ENCODE results near the gene BAZ1B. TPM values are rescaled to one million over a fixed set of nuclear protein-coding genes. Genes with fewer than 3 reads are reported as not detected.
A peak's percentile ranks its signal among the peaks of the same experiment; 100 is the strongest.

Gene BAZ1B
- total RNA-seq, 1 experiment from 2014 or later = 81.9 TPM

DNA sequence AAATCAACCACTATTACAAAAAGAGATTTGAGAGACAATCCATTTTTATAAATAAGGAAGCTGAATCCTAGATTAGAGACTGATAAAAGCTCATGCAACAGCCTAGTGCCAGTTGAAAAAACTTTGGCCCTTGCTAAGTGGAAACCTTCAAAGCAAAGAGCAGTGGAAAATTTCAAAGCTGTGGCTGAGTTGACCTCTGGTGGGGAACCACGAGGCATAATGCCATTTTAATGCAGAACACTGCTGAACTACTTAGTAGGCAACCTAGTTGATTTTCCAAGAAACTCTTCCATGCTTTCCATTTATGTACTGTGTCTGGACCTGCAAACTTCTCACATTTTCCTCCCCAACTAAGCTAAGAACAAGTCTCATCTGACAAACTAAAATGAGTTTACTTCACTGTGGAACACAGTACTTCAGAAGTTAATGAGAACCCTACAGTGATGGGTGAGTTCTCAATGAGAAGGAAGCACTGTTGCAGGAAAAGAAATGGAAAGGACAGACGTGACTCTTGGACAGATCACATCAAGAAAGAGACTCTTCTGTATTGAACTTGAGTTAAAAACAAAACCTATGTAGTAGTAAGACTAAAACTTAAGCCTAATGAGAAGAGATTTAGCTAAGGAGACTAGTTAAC is 69.0 kb downstream of the BAZ1B start:
- DNase-seq (ENCODE audit: extremely low read depth, low read depth) = no peak

DNA sequence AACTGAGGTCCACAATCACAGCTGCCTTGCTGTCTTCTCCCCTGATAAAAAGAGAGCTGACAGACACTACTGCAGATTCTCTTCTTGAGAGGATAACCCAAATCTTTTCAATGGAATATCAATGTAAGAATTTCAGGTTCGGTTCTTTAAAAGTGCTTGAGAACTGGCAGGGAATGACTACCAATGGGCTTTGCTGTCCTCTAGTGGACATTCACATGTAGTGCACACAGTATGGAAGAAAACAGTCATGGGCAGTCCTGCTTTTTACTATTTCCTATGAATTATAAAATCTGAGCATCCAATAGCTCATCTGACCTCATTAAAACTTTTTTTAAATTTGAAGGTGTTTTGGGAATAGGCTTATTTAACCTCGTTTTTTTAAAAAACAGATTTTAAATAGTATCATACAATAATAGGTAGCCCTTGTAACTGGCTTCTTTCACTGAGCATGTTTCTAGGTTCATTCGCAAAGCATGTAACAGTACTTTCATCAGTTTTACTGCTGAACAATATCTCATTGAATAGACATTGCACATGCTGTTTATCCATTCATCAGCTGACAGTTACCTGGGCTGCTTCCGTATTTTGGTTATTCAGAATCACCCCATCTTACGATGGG is 70.2 kb downstream of the BAZ1B start:
- DNase-seq (ENCODE audit: extremely low read depth, low read depth) = peak; percentile 60

DNA sequence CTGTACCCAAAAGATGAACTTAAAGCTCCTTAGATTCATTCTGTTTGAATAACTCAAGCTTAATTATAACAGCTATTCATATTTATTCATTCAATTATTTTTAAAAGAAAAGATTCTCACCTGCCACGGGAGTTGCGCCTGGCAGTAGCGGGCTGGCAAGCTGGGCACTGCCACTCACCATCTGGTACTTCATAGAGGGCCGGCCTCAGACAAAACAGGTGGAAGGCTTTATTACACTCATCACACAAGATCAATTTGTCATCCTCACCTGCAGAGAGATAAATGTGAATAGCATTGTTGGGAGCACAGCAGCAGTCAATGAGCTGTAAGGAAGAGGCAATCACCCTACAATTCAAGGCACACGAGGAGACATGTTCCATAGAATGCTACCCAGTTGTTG is 72.7 kb downstream of the BAZ1B start:
- no peak for DNase-seq (ENCODE audit: extremely low read depth, low read depth)

DNA sequence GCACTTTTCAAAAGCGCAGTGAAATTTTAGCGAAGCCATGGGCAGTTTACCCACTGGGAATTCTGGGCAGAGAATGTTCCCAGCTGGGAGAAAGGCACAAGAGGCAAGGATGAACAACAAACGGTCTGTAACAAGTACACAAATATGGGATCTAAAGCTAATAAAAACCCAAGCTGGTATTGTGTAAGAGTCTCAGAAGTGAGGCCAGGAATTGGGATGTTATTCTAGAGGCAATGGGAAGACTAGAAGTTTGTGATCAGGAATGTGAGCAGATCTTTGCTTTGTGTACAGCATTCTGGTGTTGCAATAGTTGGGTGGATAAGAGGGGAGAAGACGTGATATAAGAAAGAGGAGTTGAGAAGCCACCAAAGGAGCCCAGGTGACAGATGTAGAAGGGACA is 73.5 kb downstream of the BAZ1B start:
- DNase-seq (ENCODE audit: extremely low read depth, low read depth) = no peak

DNA sequence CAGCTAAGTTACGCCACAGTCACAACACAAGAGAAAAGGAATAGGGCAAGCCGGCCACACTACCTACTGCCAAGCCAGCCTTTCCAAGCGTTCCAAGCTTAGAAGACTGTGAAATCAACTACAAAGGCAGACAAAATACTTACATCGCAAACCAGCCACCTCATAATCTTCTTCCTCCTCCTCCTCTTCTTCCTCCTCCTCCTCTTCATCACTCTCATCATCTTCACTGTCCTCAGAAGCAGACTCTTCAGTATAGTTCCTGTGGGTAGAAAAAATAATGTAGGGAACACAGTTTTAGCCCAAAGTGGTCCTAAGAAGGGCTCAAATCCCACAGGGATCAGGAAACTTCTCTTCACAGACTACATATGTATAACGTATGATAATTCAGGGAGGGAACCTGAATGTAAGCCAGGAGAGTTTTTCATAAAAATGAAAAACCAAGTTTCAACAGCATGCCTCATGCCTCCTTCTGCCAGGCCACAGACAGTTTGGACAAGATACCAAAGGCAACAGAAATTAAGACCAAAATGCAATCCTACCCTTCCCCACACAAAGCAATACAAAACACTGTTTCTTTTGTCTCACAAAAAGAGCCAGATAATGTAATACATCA is 74.9 kb downstream of the BAZ1B start:
- DNase-seq (ENCODE audit: extremely low read depth, low read depth) = no peak

DNA sequence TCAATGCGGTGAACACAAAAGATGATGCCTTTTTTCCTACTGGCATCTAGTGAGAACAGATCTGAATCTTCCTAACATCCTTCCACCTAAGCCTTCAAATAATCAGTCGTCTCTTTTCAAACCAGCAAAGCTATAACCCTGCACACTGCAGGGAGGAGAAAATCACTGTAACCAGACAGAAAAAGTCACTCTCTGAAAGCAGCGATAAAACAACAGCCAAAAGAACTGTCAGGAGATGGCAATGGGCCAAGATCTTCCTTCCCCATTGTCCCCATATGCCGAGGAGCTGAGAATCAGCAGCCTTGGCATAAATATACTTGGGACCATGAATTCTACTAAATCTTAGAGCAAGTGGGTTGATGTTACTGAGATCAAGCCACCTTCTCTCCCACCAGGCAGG is 75.4 kb downstream of the BAZ1B start:
- DNase-seq (ENCODE audit: extremely low read depth, low read depth) = no peak

DNA sequence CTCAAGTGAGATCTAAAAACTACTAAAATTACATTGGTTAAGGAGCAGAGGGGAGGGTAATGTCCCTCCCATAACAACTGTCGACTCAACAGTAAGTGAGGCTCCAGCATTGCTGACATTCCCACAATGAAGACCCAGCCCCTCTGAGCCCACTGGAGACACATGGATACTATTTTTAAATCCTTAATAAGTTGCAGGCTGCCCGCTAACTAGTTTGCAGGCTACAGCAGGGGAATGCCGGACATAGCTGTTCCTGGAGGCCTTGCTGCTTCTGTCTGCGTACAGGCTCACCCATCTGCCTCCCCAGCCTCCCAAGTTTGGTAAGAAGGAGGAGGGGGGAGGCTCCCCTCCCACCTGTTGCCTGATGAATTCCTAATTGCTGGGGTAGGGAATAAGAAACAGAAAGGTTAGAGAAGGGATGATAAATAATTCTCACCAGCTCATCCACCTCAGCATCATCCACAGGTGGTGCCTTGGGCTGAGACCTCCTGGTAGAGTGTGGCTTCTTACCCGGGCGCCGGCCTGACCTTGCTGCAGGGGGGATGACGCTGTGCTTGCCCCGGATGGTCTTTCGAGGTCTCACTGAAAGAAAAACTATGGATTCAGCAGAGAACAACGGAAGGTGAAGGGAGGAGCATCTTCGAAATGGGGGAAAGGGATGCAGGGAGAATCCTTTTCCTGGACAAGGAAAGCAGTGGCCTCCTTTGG is 78.4 kb downstream of the BAZ1B start:
- DNase-seq (ENCODE audit: extremely low read depth, low read depth) = no peak

DNA sequence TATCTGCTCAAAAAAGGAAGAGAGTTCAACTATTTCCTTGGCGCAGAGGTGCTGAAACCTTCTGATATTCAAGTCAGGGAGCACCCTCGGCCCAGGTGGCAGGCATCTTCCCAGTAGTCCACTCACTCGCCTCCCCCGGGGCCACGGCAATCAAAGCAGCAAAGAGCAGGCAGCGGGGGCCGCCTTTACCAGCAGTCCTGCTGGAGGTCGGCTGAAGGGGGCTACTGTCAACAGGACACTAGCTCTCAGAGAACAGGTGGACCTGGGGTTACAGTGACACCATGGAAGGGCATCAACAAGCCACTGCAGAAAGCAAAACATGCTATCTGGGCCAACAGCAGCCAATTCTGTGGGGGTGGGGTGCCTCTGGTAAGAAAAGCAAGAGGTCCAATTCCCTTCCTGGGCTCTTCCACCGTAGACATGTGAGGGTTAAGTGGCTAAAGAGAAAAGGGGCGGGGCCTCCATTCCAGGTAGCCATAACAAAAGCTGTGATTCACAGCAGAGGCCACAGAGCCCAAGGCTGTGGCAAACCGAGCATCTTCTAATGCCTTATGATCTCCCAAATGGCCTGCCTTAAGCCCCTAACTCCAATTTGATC is 79.1 kb downstream of the BAZ1B start:
- no peak for DNase-seq (ENCODE audit: extremely low read depth, low read depth)

DNA sequence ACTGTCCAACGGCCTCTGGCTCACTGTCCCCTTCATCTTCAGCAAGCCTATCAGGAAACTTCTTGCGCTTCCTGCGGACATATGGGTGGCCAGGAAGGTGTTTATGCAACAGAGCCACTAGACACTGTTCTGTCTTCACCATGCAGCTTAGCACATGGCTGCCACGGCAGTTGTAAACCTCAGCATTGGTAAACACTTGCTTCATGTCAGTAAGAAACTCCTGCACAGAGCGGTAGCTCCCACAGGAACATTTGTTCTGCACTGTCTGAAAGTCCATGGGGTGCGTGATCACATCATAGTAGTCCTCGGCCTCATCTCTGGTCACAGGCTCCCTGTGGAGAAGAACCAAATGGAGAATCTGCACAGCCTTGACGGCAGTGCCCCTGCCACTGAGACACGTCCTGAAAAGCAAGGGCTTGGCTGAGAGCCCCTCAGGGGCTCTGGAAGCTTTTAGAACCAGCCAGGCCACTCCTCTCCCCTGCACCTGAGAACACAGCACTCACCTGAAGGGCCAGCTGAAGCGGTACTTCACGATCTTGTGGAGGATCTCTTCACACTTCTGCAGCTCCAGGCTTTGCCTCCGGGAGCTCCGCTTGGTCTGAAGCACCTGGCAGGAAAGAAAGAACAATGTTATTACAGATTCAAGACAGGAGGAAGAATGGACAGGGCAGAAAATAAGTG is 79.7 kb downstream of the BAZ1B start:
- DNase-seq (ENCODE audit: extremely low read depth, low read depth) = no peak

DNA sequence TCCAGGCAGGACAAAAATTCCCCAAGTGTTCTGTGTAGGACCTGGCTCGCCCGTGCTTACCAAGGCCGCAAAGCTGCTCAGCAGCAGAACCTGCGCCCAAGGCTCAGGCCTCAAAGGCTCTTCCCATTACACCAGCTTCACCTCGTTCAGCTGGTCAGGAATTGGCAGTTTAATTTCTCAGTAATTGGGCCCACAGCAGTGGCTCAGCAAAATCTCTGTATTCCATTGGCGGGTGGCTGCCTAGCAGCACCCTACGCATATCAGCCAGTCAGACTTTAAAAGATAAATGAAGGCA is 82.7 kb downstream of the BAZ1B start:
- no peak for DNase-seq (ENCODE audit: extremely low read depth, low read depth)

DNA sequence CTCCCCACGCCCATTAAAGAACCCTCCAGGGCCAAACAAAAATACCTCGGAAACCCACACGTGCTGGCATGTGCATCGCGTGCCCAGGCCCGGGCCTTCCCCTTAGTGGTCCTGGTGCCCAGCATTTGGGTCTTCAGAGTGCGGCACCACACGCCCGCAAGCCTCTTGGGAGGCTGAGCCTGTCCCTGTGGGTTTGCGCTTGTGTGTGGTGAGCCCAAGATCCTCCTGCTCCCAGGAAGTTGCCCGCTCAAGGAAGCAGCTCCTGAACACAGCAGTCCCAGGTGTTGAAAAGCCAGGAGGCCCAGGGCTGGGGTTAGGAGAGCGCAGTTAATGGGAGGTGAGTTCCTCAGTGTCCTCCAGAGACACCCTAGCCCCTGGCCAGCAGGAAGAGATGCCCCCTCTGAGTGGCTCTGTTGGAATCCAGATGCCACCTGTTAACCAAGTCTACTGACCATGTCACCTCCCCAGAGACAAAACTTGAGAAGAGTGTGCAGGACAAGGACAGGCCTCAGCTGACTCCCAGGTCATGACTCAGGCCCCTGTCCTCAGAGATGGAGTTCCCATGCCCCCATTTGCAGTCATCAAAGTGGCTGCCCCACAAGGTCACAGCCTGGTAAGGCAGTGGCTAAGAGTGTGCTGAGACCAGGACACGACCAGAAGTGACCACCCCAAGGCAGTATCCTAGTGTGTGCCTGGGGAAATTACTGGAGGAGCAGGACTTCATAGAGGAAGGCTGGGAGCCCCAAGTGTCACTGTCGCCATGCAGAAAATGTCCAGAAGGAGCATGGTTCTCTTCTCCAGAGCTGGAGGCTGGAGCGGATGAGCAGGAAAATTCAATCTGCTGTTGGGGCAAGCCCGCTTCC is 83.3 kb downstream of the BAZ1B start:
- no peak for DNase-seq (ENCODE audit: extremely low read depth, low read depth)

DNA sequence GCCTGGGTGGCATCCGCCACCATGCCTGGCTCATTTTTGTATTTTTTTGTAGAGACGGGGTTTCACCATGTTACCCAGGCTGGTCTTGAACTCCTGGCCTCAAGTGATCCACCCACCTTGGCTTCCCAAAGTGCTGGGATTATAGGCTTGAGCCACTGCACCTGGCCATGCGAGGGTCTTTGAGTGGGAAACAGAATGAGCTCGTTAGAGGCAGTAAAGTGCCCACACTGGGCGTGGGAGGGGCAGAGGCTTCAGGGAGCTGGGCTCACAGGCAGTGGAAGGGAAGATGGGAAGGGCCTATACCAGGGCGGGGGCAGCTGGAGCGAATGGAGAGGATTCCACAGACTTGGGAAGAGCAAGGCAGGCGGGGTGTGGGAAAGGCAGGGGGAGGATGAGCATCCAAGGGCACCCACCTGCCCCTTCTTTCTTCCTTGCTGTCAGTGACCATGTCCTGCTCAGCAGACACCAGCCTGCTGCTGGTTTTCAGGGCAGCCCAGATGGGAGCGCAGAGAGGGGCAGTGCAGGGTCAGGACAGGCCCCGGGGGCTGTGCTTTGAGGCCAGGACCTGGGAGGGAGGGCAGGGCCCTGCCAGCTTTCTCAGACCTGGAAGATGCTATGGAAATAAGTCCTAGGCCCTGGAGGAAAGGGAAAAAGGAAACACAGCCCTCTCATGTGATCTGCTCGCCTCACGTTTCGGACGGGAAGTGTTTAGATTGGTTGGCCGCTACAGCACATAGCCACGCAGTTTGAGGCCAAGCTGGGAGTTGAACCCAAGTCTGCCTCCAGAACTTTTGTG is 84.3 kb downstream of the BAZ1B start:
- no peak for DNase-seq (ENCODE audit: extremely low read depth, low read depth)

DNA sequence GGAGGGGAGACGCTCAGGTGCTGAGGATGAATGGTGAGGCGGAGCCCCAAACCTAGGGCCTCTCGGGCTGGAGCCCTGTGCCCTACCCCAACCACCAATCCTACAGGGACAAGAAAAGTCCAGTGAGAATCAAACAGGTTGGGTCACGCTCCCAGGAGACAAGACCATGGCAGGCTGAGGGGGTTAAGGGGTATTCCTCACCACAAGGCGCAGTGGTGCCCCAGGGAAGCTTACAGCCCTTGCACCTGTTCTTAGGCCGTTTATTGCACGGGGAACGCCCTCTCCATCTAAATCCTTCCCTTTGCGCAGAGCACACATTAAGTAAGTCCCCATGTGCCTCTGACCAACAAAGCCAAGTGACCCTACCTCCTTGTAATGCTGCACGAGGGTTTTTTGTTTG is 85.0 kb downstream of the BAZ1B start:
- no peak for DNase-seq (ENCODE audit: extremely low read depth, low read depth)

DNA sequence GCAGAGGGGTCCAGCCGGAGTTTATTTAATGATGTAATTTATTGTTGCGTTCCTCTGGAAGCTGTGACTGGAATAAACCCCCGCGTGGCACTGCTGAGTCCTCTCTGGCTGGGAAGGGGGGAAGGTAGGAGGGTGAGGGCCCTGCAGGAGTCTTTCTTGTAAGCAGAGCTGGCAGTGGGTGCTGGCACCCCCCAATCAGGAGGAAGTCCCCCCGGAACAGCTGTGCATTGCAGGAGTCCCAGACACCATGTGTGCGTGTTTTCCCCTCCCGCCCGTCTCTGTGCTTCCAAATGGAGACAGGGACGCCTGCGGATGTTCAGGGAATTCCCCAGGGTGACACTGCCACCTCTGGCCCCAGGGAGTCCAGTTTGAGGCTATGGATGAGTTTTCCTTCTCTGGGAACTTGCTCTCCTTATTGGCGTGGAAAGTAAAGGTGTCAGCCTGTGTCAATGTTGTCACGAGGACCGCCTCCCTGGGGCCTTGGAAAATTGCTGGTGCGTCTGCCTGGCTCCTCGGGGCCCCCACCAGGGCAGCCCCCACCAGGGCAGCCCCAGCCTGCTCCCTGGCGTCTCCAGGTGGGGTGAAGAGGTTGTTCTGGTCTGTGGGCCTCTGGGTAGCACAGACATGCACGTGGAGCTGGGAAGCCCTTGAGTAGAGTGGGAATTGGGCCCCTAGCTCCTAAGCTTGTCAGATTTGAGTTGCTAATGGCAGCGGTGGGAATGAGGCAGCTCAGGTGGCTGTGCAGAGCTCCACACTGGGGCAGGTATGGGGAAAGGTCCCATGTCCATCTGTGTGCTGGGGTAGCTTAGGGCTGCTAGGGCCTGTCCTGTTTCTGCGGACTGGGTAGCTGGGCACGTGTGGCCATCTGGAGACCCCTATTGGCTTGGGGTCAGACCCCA is 85.8 kb downstream of the BAZ1B start:
- DNase-seq (ENCODE audit: extremely low read depth, low read depth) = no peak

DNA sequence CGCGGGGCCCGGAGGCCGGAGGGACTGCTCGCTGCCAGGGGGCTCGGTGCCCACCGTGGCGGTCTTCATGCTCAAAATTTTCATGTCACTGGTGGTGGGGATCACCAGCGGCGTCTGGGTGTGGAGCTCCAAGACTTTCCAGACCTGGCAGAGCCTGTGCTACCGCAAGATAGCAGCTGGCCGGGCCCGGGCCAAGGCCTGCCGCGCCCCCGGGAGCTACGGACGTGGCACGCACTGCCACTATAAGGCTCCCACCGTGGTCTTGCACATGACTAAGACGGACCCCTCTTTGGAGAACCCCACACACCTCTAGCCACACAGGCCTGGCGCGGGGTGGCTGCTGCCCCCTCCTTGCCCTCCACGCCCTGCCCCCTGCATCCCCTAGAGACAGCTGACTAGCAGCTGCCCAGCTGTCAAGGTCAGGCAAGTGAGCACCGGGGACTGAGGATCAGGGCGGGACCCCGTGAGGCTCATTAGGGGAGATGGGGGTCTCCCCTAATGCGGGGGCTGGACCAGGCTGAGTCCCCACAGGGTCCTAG is 86.6 kb downstream of the BAZ1B start:
- no peak for DNase-seq (ENCODE audit: extremely low read depth, low read depth)

DNA sequence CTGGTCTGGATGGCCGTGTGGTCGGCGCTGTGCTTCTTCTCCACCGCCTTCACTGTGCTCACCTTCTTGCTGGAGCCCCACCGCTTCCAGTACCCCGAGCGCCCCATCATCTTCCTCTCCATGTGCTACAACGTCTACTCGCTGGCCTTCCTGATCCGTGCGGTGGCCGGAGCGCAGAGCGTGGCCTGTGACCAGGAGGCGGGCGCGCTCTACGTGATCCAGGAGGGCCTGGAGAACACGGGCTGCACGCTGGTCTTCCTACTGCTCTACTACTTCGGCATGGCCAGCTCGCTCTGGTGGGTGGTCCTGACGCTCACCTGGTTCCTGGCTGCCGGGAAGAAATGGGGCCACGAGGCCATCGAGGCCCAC is 87.4 kb downstream of the BAZ1B start:
- DNase-seq (ENCODE audit: extremely low read depth, low read depth) = no peak

DNA sequence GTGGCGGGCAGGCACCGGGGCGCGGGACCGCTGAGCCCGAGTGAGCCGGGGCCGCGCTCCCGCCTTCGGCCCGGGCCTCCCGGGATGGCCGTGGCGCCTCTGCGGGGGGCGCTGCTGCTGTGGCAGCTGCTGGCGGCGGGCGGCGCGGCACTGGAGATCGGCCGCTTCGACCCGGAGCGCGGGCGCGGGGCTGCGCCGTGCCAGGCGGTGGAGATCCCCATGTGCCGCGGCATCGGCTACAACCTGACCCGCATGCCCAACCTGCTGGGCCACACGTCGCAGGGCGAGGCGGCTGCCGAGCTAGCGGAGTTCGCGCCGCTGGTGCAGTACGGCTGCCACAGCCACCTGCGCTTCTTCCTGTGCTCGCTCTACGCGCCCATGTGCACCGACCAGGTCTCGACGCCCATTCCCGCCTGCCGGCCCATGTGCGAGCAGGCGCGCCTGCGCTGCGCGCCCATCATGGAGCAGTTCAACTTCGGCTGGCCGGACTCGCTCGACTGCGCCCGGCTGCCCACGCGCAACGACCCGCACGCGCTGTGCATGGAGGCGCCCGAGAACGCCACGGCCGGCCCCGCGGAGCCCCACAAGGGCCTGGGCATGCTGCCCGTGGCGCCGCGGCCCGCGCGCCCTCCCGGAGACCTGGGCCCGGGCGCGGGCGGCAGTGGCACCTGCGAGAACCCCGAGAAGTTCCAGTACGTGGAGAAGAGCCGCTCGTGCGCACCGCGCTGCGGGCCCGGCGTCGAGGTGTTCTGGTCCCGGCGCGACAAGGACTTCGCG is 88.0 kb downstream of the BAZ1B start:
- DNase-seq (ENCODE audit: extremely low read depth, low read depth) = no peak
